HFF-Myc (cell line): ENCODE measurements around the gene ARL14EPL.

Source experiments
- DNase-seq: peaks from one replicate; pipeline ENCODE4 v3.0.0-alpha.2; 2011; ENCODE audit warnings: low read depth; ENCODE audit errors: extremely low read depth
- H3K4me3 ChIP-seq: replicated peaks from 2 replicates; pipeline ENCODE4 v1.5.1; 2011; ENCODE audit warnings: low read depth, mild to moderate bottlenecking, control low read depth, low read length
- CTCF ChIP-seq: IDR thresholded peaks from 2 replicates; pipeline ENCODE4 v1.5.1; 2012; ENCODE audit warnings: mild to moderate bottlenecking, low read depth, low read length, control low read depth; ENCODE audit errors: missing control alignments

ARL14EPL gene

GRCh38 chr5:116025866-116026265, 6.4 kb upstream of the ARL14EPL start:
- H3K4me3 ChIP-seq: no peak overlapping the region
- TF ChIP-seq CTCF: no peak
- no peak for DNase-seq

GRCh38 chr5:116032991-116033390, 719 bp downstream of the ARL14EPL start:
- no peak for DNase-seq
- TF ChIP-seq CTCF: no peak
- H3K4me3 ChIP-seq: no peak overlapping the region

GRCh38 chr5:116035123-116035522, 2.9 kb downstream of the ARL14EPL start:
- no peak overlapping the region for H3K4me3 ChIP-seq
- no peak for TF ChIP-seq CTCF
- DNase-seq: no peak

- no peak for TF ChIP-seq CTCF
- DNase-seq: no peak
Measured at GRCh38 chr5:116037236-116037822, 5.1 kb downstream of the ARL14EPL start.

GRCh38 chr5:116038817-116039216, 6.5 kb downstream of the ARL14EPL start:
- DNase-seq: no peak
- H3K4me3 ChIP-seq: no peak overlapping the region
- TF ChIP-seq CTCF: no peak

More at GRCh38 chr5:116037236-116037822, 5.1 kb downstream of the ARL14EPL start:
- no peak overlapping the region for H3K4me3 ChIP-seq

- no peak for DNase-seq
- no peak for TF ChIP-seq CTCF
Measured at GRCh38 chr5:116042375-116042774, 10.1 kb downstream of the ARL14EPL start.

GRCh38 chr5:116044073-116044472, 11.8 kb downstream of the ARL14EPL start:
- no peak for TF ChIP-seq CTCF
- no peak overlapping the region for H3K4me3 ChIP-seq
- DNase-seq: no peak

More at GRCh38 chr5:116042375-116042774, 10.1 kb downstream of the ARL14EPL start:
- H3K4me3 ChIP-seq: no peak overlapping the region
